ENCODE data around the gene CLPTM1L.

- no peak for TF ChIP-seq CTCF (conservative IDR thresholded peaks at IDR 0.05; ENCODE audit: low read length)
- TF ChIP-seq EZH2phosphoT487 (IDR thresholded peaks at IDR 0.05; ENCODE audit: borderline replicate concordance), result no peak
Measured at GRCh38 chr5:1382248-1382700, 37.4 kb upstream of the CLPTM1L start.

Data from Loucy (cell line).